PC-3 (cell line): ENCODE measurements around the gene FOXI1. TPM values are rescaled to one million over a fixed set of nuclear protein-coding genes. Genes with fewer than 3 reads are reported as not detected.

Experiments
- ATAC-seq: fragments of 200-7000 bp; cut with Tn5 transposase; 2 replicates; pipeline ENCODE4 v1.9.1; 2020; ENCODE audit warnings: mild to moderate bottlenecking, moderate library complexity
- BruUV-seq: library from RNA; stranded (reverse); fragments of 400-500 nt; replicated peaks from 2 replicates; lab custom pipeline; 2021; lab: Mats Ljungman, UMichigan
- CTCF ChIA-PET: fragments of 300-600 bp; sonication (Branson Sonifier 250); formaldehyde crosslinking; loops from one replicate; lab custom pipeline; 2022; ENCODE audit warnings: antibody characterized with exemption; lab: Charles Lee
- POLR2A ChIA-PET: fragments of 300-600 bp; sonication (Branson Sonifier 250); formaldehyde crosslinking; loops from one replicate; lab custom pipeline; 2022; ENCODE audit warnings: antibody characterized with exemption; ENCODE audit not compliant: unreplicated experiment; lab: Charles Lee
- DNase-seq: peaks from one replicate; pipeline ENCODE4 v3.0.0-alpha.2; 2015
- H2AFZ ChIP-seq: fragments of 300-600 bp; sonication (generic); 2 replicates; pipeline ENCODE4 v1.6.0; 2016; ENCODE audit warnings: antibody characterized with exemption, low read length
- H3F3A ChIP-seq: fragments of 300-600 bp; sonication (generic); one replicate; pipeline ENCODE4 v1.6.0; 2017; ENCODE audit warnings: antibody characterized with exemption, low read length, control low read depth, mild to moderate bottlenecking; ENCODE audit not compliant: unreplicated experiment
- H3K27ac ChIP-seq: fragments of 300-600 bp; sonication (generic); 2 replicates; pipeline ENCODE4 v1.5.1; 2016; ENCODE audit warnings: mild to moderate bottlenecking, low read length
- H3K27me3 ChIP-seq: fragments of 300-600 bp; sonication (generic); 2 replicates; pipeline ENCODE4 v1.6.1; 2016; ENCODE audit warnings: low read length, mixed read lengths
- H3K36me3 ChIP-seq: fragments of 300-600 bp; sonication (generic); 2 replicates; pipeline ENCODE4 v1.6.1; 2016; ENCODE audit warnings: low read depth, mixed run types, low read length, mixed read lengths
- H3K4me1 ChIP-seq: fragments of 300-600 bp; sonication (generic); 2 replicates; pipeline ENCODE4 v1.5.1; 2016; ENCODE audit warnings: low read length; ENCODE audit not compliant: insufficient read depth
- H3K4me2 ChIP-seq: fragments of 300-600 bp; sonication (generic); 2 replicates; pipeline ENCODE4 v1.6.0; 2016; ENCODE audit warnings: low read length
- H3K4me3 ChIP-seq: fragments of 300-600 bp; sonication (generic); 2 replicates; pipeline ENCODE4 v1.5.1; 2016; ENCODE audit warnings: mild to moderate bottlenecking, low read length, mixed read lengths
- H3K79me2 ChIP-seq: fragments of 300-600 bp; sonication (generic); 2 replicates; pipeline ENCODE4 v1.6.1; 2017; ENCODE audit warnings: low read length, mixed read lengths
- H3K9ac ChIP-seq: fragments of 300-600 bp; sonication (generic); 2 replicates; pipeline ENCODE4 v1.6.0; 2016; ENCODE audit warnings: mild to moderate bottlenecking, low read length
- H3K9me2 ChIP-seq: fragments of 300-600 bp; sonication (generic); replicated peaks from 2 replicates; pipeline ENCODE4 v1.6.1; 2016; ENCODE audit warnings: mixed run types, low read length, mixed read lengths
- H3K9me3 ChIP-seq: fragments of 300-600 bp; sonication (generic); 2 replicates; pipeline ENCODE4 v1.6.1; 2016; ENCODE audit warnings: low read length, mixed read lengths
- H4K20me1 ChIP-seq: fragments of 300-600 bp; sonication (generic); 2 replicates; pipeline ENCODE4 v1.6.1; 2016; ENCODE audit warnings: low read length, mixed read lengths
- EZH2 ChIP-seq: fragments of 300-600 bp; sonication (generic); IDR thresholded peaks from one replicate; pipeline ENCODE4 v1.6.1; 2017; ENCODE audit warnings: antibody characterized with exemption, mild to moderate bottlenecking, low read length; ENCODE audit not compliant: unreplicated experiment
- EZH2phosphoT487 ChIP-seq: fragments of 300-600 bp; sonication (generic); IDR thresholded peaks from 2 replicates; pipeline ENCODE4 v1.6.1; 2018; ENCODE audit warnings: mild to moderate bottlenecking, antibody characterized with exemption, low read length, borderline replicate concordance
- intact Hi-C: fragments of 100-400 bp; cut with micrococcal nuclease; formaldehyde crosslinking; loops from 2 replicates; pipeline ENCODE4 v1.9.0; 2023
- total RNA-seq: library from RNA; depleted of rRNA; stranded (reverse); fragments of >200 nt; gene quantifications from 2 replicates; pipeline ENCODE4 v1.2.3, GENCODE V29; 2014
- TF ChIP-seq, protein P1 (sequence below): fragments of 300-600 bp; sonication (generic); conservative IDR thresholded peaks from 2 replicates; pipeline ENCODE4 v1.5.1; 2017; ENCODE audit warnings: antibody characterized with exemption, low read depth, mild to moderate bottlenecking, low read length

The FOXI1 gene
- total RNA-seq, 1 experiment from 2014 or later: not detected

DNA sequence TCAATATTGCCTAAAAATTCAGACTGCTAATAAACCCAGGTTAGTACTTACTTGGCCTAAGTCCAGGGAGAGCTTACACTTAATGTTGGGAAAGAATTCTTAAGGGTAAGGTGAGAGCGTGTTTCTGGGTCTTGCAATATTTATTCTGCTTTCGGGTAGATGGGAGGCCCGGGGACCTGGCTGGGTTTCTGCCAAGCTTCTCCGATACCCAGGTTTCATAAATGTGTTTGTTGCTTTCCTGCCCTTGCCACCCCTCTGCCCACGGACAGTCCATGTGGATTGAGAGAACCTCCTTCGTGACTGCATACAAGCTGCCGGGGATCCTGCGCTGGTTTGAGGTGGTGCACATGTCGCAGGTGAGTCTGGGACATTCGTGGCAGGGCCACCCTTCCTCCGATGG is 48.4 kb upstream of the FOXI1 start:
- Histone ChIP-seq H2AFZ (no peak overlapping the region), H3K4me2 (no peak overlapping the region), H3F3A (no peaks in the 10 kb centered on the region), H3K36me3 (no peaks in the 10 kb centered on the region), H3K27ac (no peak overlapping the region), H3K4me3 (no peak overlapping the region), H3K9me2 (no peaks in the 10 kb centered on the region), H3K27me3 (no peaks in the 10 kb centered on the region), H3K9me3 (no peaks in the 10 kb centered on the region), H4K20me1 (no peaks in the 10 kb centered on the region), H3K79me2 (no peaks in the 10 kb centered on the region), H3K9ac (no peak overlapping the region), H3K4me1 (no peaks in the 10 kb centered on the region)
- DNase-seq (no peak), ATAC-seq (no peak)
- ChIA-PET CTCF (no interaction called here), POLR2A (no interaction called here)
- no TSS peak for BruUV-seq
- TF ChIP-seq EZH2 (no peak), EZH2phosphoT487 (no peak)
- TF ChIP-seq, protein P1, sequence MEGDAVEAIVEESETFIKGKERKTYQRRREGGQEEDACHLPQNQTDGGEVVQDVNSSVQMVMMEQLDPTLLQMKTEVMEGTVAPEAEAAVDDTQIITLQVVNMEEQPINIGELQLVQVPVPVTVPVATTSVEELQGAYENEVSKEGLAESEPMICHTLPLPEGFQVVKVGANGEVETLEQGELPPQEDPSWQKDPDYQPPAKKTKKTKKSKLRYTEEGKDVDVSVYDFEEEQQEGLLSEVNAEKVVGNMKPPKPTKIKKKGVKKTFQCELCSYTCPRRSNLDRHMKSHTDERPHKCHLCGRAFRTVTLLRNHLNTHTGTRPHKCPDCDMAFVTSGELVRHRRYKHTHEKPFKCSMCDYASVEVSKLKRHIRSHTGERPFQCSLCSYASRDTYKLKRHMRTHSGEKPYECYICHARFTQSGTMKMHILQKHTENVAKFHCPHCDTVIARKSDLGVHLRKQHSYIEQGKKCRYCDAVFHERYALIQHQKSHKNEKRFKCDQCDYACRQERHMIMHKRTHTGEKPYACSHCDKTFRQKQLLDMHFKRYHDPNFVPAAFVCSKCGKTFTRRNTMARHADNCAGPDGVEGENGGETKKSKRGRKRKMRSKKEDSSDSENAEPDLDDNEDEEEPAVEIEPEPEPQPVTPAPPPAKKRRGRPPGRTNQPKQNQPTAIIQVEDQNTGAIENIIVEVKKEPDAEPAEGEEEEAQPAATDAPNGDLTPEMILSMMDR: no peak
- intact Hi-C loops: no loop called here

DNA sequence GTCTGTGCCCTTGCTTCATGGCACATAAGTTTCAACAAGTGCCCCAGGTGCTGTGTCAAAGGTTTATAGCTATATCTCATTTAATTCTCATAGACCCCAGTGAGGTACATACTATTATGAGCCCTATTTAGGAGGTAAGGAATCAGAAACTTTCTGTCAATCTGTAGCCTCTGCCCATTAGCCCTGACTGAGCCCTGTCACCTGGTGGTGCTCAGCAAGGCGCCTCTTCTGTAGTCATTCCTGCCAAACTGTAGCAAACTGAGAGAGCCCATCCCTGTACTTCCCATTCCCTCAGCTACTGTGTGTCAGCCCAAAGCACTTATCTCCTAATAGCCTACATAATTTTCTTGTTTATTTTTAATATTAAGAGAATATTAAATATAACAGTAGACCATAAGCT is 46.5 kb upstream of the FOXI1 start:
- H3K27ac ChIP-seq: no peak overlapping the region
- no peak overlapping the region for H3K4me2 ChIP-seq
- no peaks in the 10 kb centered on the region for H3K79me2 ChIP-seq
- no peak overlapping the region for H3K4me3 ChIP-seq
- no peak for ATAC-seq
- no peaks in the 10 kb centered on the region for H3K36me3 ChIP-seq
- intact Hi-C loops: no loop called here
- POLR2A ChIA-PET: no interaction called here
- CTCF ChIA-PET: no interaction called here
- no peak for DNase-seq
- no peak overlapping the region for H3K9ac ChIP-seq
- no peaks in the 10 kb centered on the region for H3K9me2 ChIP-seq
- no peaks in the 10 kb centered on the region for H3K9me3 ChIP-seq
- H3K27me3 ChIP-seq: no peaks in the 10 kb centered on the region
- no TSS peak for BruUV-seq
- TF ChIP-seq, protein P1: no peak
- TF ChIP-seq EZH2phosphoT487 (no peak), EZH2 (no peak)
- no peaks in the 10 kb centered on the region for H4K20me1 ChIP-seq
- H3F3A ChIP-seq: no peaks in the 10 kb centered on the region
- H3K4me1 ChIP-seq: no peaks in the 10 kb centered on the region
- no peak overlapping the region for H2AFZ ChIP-seq

DNA sequence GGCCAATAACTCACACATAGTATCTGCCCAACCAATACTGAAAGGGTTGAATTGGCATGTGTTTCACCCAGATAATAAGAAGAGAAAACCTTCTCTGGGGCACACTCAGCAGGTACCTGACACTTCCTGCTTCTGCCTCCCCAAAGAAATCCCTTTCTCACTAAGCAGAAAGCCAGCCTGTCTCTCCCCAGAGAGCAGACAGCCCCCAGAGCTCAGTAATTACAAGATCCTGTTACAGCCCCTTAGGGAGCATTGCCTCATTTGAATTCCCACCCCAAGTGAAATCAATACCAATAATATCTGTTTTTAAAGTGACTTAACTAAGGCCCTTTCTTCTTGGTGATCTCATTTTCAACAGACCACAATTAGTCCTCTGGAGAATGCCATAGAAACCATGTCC is 38.5 kb upstream of the FOXI1 start:
- ATAC-seq: no peak
- no TSS peak for BruUV-seq
- TF ChIP-seq EZH2phosphoT487: no peak
- TF ChIP-seq, protein P1: no peak
- TF ChIP-seq EZH2: no peak
- H3K9me2 ChIP-seq: no peaks in the 10 kb centered on the region
- H3K4me1 ChIP-seq: no peaks in the 10 kb centered on the region
- no peaks in the 10 kb centered on the region for H3K9me3 ChIP-seq
- intact Hi-C loops: no loop called here
- POLR2A ChIA-PET: no interaction called here
- no peaks in the 10 kb centered on the region for H4K20me1 ChIP-seq
- H3K4me2 ChIP-seq: no peak overlapping the region
- H3K79me2 ChIP-seq: no peaks in the 10 kb centered on the region
- DNase-seq: no peak
- no peak overlapping the region for H3K9ac ChIP-seq
- no peak overlapping the region for H3K27ac ChIP-seq
- H3K36me3 ChIP-seq: no peaks in the 10 kb centered on the region
- no peaks in the 10 kb centered on the region for H3K27me3 ChIP-seq
- no peak overlapping the region for H2AFZ ChIP-seq
- CTCF ChIA-PET: no interaction called here
- H3K4me3 ChIP-seq: no peak overlapping the region
- H3F3A ChIP-seq: no peaks in the 10 kb centered on the region
